ENCODE results near the gene TMEM53.

Gene TMEM53

DNA sequence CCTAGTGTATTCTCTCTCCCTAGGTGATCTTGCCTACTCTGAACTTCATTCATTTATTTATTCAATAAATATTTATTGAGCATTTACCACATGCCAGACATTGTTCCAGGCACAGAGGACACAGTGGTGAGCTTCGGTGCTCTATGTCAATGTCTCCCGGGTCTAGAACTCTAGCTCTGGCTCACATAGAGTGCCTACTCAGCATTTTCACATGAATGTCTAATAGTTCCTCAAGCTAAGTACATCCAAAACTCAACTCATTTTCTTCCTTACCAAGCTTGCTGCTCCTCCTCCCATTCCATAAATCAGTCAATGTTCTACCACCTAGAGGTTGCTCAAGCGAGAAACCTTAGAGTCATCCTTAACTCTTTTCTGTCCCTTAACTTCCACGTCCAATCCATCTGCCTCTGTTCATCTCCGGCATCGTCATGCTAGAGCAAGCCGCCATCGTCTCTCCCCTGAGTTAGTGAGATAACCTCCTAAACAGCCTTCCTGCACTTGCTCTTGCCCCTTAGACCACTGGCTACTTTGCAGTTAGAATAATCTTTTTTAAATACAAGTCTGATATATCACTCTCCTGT, 67.5 kb downstream of the TMEM53 start:
- DNase-seq, result no peak

DNA sequence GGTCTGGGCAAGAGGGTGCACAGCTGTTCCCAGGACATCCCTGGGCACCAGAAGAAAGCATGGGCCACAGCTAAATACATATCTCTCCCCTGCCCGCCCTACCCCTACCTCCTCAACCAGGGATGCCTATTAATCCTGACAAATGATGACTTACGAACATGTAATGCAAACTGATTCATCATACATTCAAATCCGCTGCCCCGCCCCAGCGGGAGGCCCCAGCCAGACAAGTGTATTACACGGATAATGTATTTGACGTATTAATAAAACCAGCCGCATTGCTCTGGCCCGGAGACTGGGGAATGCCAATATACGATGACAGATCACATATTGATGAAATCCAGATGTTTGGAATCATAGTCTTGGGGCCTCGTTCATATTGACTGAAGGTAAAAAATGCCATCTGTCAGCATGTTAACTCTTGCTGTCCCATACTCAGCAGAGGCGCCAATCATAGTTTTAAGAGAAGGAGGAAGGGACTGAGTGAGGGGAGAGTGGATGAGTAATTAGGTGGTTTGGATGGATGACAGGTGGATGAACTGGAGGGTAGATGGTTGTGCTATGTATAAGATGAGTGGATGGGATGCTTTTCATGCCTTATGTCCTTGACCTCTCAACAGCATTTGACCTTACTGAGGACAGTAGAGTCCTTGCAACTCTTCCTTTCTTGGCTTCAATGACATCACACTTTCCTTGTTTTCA, 68.2 kb downstream of the TMEM53 start:
- no peak for DNase-seq

DNA sequence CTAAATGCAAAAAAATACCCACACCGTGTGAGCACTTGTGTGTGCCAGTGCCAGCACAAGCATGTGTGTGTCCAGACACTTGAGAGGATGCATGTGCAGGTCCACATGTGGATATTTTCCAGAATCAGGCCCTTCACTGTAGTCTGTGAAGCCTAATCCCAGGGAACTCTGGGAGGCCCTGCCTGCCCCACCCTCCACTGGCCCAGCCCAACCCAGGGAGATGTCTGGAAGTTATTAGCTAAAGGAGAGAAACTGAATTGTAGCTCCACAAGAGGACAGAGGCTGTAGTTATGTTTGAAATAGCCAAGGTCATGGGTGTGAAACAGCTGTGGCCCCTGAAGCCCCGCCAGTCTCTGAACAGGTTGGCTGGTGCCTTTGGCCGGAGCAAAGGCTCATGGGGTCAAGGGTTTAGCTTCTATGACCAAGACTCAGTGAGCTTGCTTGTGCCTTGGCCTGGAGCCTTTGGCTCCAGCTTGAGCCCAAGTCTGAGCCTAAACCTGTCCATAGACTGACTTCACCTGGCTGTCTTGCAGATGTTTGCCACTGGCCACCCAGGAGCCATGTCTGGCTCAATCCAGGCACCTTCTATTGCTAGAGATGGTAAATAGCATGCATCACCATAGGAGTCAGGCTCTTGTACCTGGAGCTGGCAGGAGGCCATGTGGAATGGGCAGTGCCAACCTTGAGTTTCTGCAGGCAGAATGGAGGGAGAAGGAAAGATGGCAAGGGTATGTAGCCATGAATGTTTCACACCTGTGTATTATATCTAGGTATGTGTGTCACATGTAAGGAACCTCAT, 69.9 kb downstream of the TMEM53 start:
- DNase-seq, result no peak

DNA sequence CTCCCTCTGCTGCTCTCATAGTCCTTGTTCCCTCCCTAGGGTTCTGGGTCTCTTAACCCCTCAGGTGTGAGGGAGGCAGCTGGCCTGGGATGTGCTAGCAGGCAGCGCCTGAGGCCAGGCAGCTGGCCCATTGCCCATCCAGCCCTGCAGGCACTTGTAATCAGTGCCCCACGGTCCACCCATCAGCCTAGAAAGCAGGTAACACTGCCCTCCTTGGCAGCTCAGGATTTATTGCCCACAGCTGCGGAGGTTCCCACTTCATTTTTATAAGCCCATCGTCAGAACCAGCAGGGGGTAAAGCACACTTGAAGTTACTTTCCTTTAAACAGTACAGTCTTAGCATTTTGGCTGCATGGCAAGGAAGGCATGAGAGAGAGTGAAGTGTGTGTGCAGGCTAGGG, 70.6 kb downstream of the TMEM53 start:
- DNase-seq, result no peak

Data from nucleus accumbens (tissue), 56 donors.